Suprapubic skin (tissue), 4 donors: ENCODE data around the gene FNBP1. TPM values are rescaled to one million over a fixed set of nuclear protein-coding genes. Genes with fewer than 3 reads are reported as not detected.
"Not testable (repeated sequence)": the region's sequence is repeated elsewhere in the genome, so short reads cannot be mapped to it uniquely, and the experiment has no call there.

Source experiments
- DNase-seq, 2 donors: peaks; one replicate each; pipeline ENCODE4 v3.0.0-alpha.2; 2019; ENCODE audit warnings: low spot score in 2 of 2
- H3K27ac ChIP-seq: fragments of 200-600 bp; sonication (generic); one replicate; pipeline ENCODE4 v1.5.1; 2019
- H3K27me3 ChIP-seq: fragments of 200-600 bp; sonication (generic); one replicate; pipeline ENCODE4 v1.5.1; 2019
- H3K36me3 ChIP-seq: fragments of 200-600 bp; sonication (generic); one replicate; pipeline ENCODE4 v1.5.1; 2019
- H3K4me1 ChIP-seq: fragments of 200-600 bp; sonication (generic); one replicate; pipeline ENCODE4 v1.5.1; 2019
- H3K4me3 ChIP-seq: fragments of 200-600 bp; sonication (generic); one replicate; pipeline ENCODE4 v1.5.1; 2019; ENCODE audit warnings: mild to moderate bottlenecking
- H3K9me3 ChIP-seq: fragments of 200-600 bp; sonication (generic); one replicate; pipeline ENCODE4 v1.5.1; 2019
- CTCF ChIP-seq, 2 donors: fragments of 200-600 bp in 1 of 2; fragments of 450-650 bp in 1 of 2; sonication (generic) in 1 of 2; IDR thresholded peaks; one replicate each; pipeline ENCODE4 v1.5.1; 2016 to 2019; ENCODE audit warnings: antibody characterized with exemption in 2 of 2, mild to moderate bottlenecking in 1 of 2, moderate library complexity in 1 of 2
- EP300 ChIP-seq: sonication (generic); formaldehyde crosslinking; IDR thresholded peaks from one replicate; pipeline ENCODE4 v1.6.1; 2017; ENCODE audit warnings: antibody characterized with exemption
- POLR2A ChIP-seq, 2 donors: fragments of 450-650 bp; IDR thresholded peaks; one replicate each; pipeline ENCODE4 v1.6.1; 2017; ENCODE audit warnings: antibody characterized with exemption in 2 of 2, mild to moderate bottlenecking in 2 of 2, moderate library complexity in 2 of 2
- POLR2AphosphoS5 ChIP-seq, 3 donors: sonication (generic); formaldehyde crosslinking; IDR thresholded peaks; one replicate each; pipeline ENCODE4 v1.6.1; 2017; ENCODE audit warnings: antibody characterized with exemption in 3 of 3
- WGBS: methylation state at CpG from one replicate; pipeline ENCODE4 v1.1.5; 2018; 5-methylcytosine and 5-hydroxymethylcytosine counted together
- total RNA-seq, 4 donors: library from RNA; depleted of rRNA; stranded (reverse); fragments of >200 nt; gene quantifications; one replicate each; pipeline ENCODE4 v1.1.0, GENCODE V29; 2016

FNBP1 gene
- total RNA-seq, 4 donors from 2014 or later, result 23.7 to 50.5 (median 43.3) TPM

- Histone ChIP-seq H3K4me3 (no peak overlapping the region), H3K27ac (peak overlapping the region; percentile 74), H3K36me3 (no peaks in the 10 kb centered on the region), H3K27me3 (no peaks in the 10 kb centered on the region), H3K4me1 (peaks cover 30% of the 10 kb centered on the region), H3K9me3 (no peaks in the 10 kb centered on the region)
- DNase-seq, result no peak
- 77% methylated on average over 7 of the region's 7 CpGs for WGBS
- TF ChIP-seq POLR2AphosphoS5 (IDR thresholded peaks at IDR 0.05) (no peak), POLR2A (IDR thresholded peaks at IDR 0.05) (no peak), CTCF (IDR thresholded peaks at IDR 0.05) (no peak), EP300 (no peak)
These were observed 46.7 kb downstream of the FNBP1 start for GRCh38 chr9:129996161-129996830.

- no peak overlapping the region for H3K4me3 ChIP-seq
- TF ChIP-seq POLR2A (IDR thresholded peaks at IDR 0.05) (no peak), EP300 (no peak), POLR2AphosphoS5 (IDR thresholded peaks at IDR 0.05) (no peak)
- peaks cover 30% of the 10 kb centered on the region for H3K4me1 ChIP-seq
- H3K27ac ChIP-seq, result peak overlapping the region; percentile 74
- no peaks in the 10 kb centered on the region for H3K9me3 ChIP-seq
- H3K27me3 ChIP-seq, result no peaks in the 10 kb centered on the region
- WGBS, result 40% methylated on average over 5 of the region's 5 CpGs
- no peak for DNase-seq
- H3K36me3 ChIP-seq, result no peaks in the 10 kb centered on the region
These were observed 47.4 kb downstream of the FNBP1 start for GRCh38 chr9:129995409-129996160.

GRCh38 chr9:129994882-129995281 lies 48.1 kb downstream of the FNBP1 start:
- Histone ChIP-seq H3K9me3 (no peaks in the 10 kb centered on the region), H3K36me3 (no peaks in the 10 kb centered on the region), H3K4me3 (no peak overlapping the region), H3K27ac (no peak overlapping the region), H3K4me1 (peaks cover 37% of the 10 kb centered on the region), H3K27me3 (no peaks in the 10 kb centered on the region)
- WGBS, result 41% methylated on average over 3 of the region's 3 CpGs
- no peak for TF ChIP-seq POLR2A (IDR thresholded peaks at IDR 0.05)
- no peak for TF ChIP-seq EP300
- TF ChIP-seq POLR2AphosphoS5 (IDR thresholded peaks at IDR 0.05), result no peak
- no peak for DNase-seq

- H3K27ac ChIP-seq, H3K4me3 ChIP-seq, H3K27me3 ChIP-seq, H3K9me3 ChIP-seq, H3K36me3 ChIP-seq, DNase-seq: not testable (repeated sequence)
- WGBS, result 95% methylated on average over 6 of the region's 6 CpGs
- peaks cover 27% of the 10 kb centered on the region for H3K4me1 ChIP-seq
These were observed 51.9 kb downstream of the FNBP1 start for GRCh38 chr9:129991139-129991538.

GRCh38 chr9:129990269-129991010 lies 52.5 kb downstream of the FNBP1 start:
- WGBS, result 66% methylated on average over 6 of the region's 6 CpGs
- no peaks in the 10 kb centered on the region for H3K27me3 ChIP-seq
- H3K4me3 ChIP-seq, result no peak overlapping the region
- no peaks in the 10 kb centered on the region for H3K9me3 ChIP-seq
- no peak for DNase-seq
- no peaks in the 10 kb centered on the region for H3K36me3 ChIP-seq
- TF ChIP-seq POLR2AphosphoS5 (IDR thresholded peaks at IDR 0.05), result no peak
- TF ChIP-seq CTCF (IDR thresholded peaks at IDR 0.05), result no peak
- no peak for TF ChIP-seq POLR2A (IDR thresholded peaks at IDR 0.05)
- no peak for TF ChIP-seq EP300
- H3K4me1 ChIP-seq, result peaks cover 20% of the 10 kb centered on the region
- peak overlapping the region; percentile 35 for H3K27ac ChIP-seq

GRCh38 chr9:129989740-129990139 lies 53.2 kb downstream of the FNBP1 start:
- DNase-seq, result no peak
- H3K27ac ChIP-seq, result no peak overlapping the region
- H3K4me3 ChIP-seq, result no peak overlapping the region
- TF ChIP-seq CTCF (IDR thresholded peaks at IDR 0.05) (no peak), POLR2AphosphoS5 (IDR thresholded peaks at IDR 0.05) (no peak), EP300 (no peak)
- WGBS, result 50% methylated on average over 7 of the region's 7 CpGs
- no peaks in the 10 kb centered on the region for H3K27me3 ChIP-seq
- H3K36me3 ChIP-seq, result no peaks in the 10 kb centered on the region
- peaks cover 15% of the 10 kb centered on the region for H3K4me1 ChIP-seq
- no peaks in the 10 kb centered on the region for H3K9me3 ChIP-seq
